A673 (cell line): ENCODE data around the gene CCDC6. TPM values are rescaled to one million over a fixed set of nuclear protein-coding genes. Genes with fewer than 3 reads are reported as not detected.

Source experiments
- BruUV-seq: library from RNA; stranded (reverse); fragments of 400-500 nt; replicated peaks from 2 replicates; lab custom pipeline; 2021; lab: Mats Ljungman, UMichigan
- CTCF ChIA-PET: fragments of 300-600 bp; sonication (Branson Sonifier 250); formaldehyde crosslinking; loops from one replicate; lab custom pipeline; 2022; ENCODE audit warnings: antibody characterized with exemption; lab: Charles Lee
- POLR2A ChIA-PET: fragments of 300-600 bp; sonication (Branson Sonifier 250); formaldehyde crosslinking; loops from one replicate; lab custom pipeline; 2022; ENCODE audit warnings: antibody characterized with exemption; ENCODE audit not compliant: low non-redundant PET; lab: Charles Lee
- DNase-seq: peaks from one replicate; pipeline ENCODE4 v3.0.0-alpha.2; 2015; ENCODE audit warnings: low spot score
- H3K27ac ChIP-seq: fragments of 200-600 bp; sonication (generic); 2 replicates; pipeline ENCODE4 v1.5.1; 2016; ENCODE audit warnings: mixed run types, low read depth, mild to moderate bottlenecking, mixed read lengths, antibody characterized with exemption, low read length; ENCODE audit not compliant: poor library complexity, severe bottlenecking
- H3K27me3 ChIP-seq: fragments of 200-600 bp; sonication (generic); replicated peaks from 2 replicates; pipeline ENCODE4 v1.6.1; 2017; ENCODE audit warnings: mixed run types, low read depth, mild to moderate bottlenecking, mixed read lengths, antibody characterized with exemption, low read length; ENCODE audit not compliant: insufficient read depth, poor library complexity
- H3K36me3 ChIP-seq: fragments of 200-600 bp; sonication (generic); 2 replicates; pipeline ENCODE4 v1.6.1; 2016; ENCODE audit warnings: mixed run types, mild to moderate bottlenecking, mixed read lengths, antibody characterized with exemption, low read length; ENCODE audit not compliant: insufficient read depth, poor library complexity, severe bottlenecking
- H3K4me1 ChIP-seq: fragments of 200-600 bp; sonication (generic); 2 replicates; pipeline ENCODE4 v1.6.1; 2017; ENCODE audit warnings: mixed run types, mild to moderate bottlenecking, mixed read lengths, antibody characterized with exemption, low read length; ENCODE audit not compliant: insufficient read depth, poor library complexity, severe bottlenecking
- H3K4me3 ChIP-seq: fragments of 200-600 bp; sonication (generic); 2 replicates; pipeline ENCODE4 v1.5.1; 2016; ENCODE audit warnings: low read depth, mixed run types, mild to moderate bottlenecking, mixed read lengths, low read length; ENCODE audit not compliant: poor library complexity, severe bottlenecking
- H3K9me3 ChIP-seq: fragments of 200-600 bp; sonication (generic); 2 replicates; pipeline ENCODE4 v1.6.1; 2016; ENCODE audit warnings: mixed run types, low read depth, mild to moderate bottlenecking, mixed read lengths, antibody characterized with exemption, low read length; ENCODE audit not compliant: poor library complexity, severe bottlenecking
- EZH2 ChIP-seq: fragments of 200-600 bp; sonication (generic); IDR thresholded peaks from 2 replicates; pipeline ENCODE4 v1.6.1; 2017; ENCODE audit warnings: borderline replicate concordance, low read depth, mild to moderate bottlenecking, mixed read lengths, antibody characterized with exemption, low read length; ENCODE audit not compliant: poor library complexity, severe bottlenecking
- intact Hi-C: fragments of 100-400 bp; cut with micrococcal nuclease; formaldehyde crosslinking; loops from one replicate; pipeline ENCODE4 v1.10.0; 2022; ENCODE audit not compliant: unreplicated experiment
- total RNA-seq: library from RNA; stranded (reverse); gene quantifications from 2 replicates; pipeline ENCODE4 v1.2.3, GENCODE V29; 2021
- TF ChIP-seq, protein P1 (sequence below): fragments of 300-800, 200-600 bp; sonication (generic); conservative IDR thresholded peaks from 2 replicates; pipeline ENCODE4 v1.5.1; 2017; ENCODE audit warnings: low read depth, mild to moderate bottlenecking, antibody characterized with exemption, low read length, moderate library complexity, mixed read lengths

Gene CCDC6
- total RNA-seq, 1 experiment from 2014 or later = 28.1 TPM

- intact Hi-C loops = loop anchor here (2.0 to 5.0 kb wide), 3 partner anchors 99 to 573 kb away; partner anchors contain the start of gene CCDC6
- Histone ChIP-seq H3K4me3 (no peak overlapping the region), H3K27me3 (no peaks in the 10 kb centered on the region), H3K36me3 (peaks cover 24% of the 10 kb centered on the region), H3K9me3 (no peaks in the 10 kb centered on the region), H3K27ac (no peak overlapping the region), H3K4me1 (peaks cover 27% of the 10 kb centered on the region)
- ChIA-PET POLR2A (no interaction called here), CTCF (interaction anchor here (0.6 to 2.0 kb wide), 3 partner anchors 88 to 182 kb away, joined by 3 to 10 read pairs (median 3); no protein-coding TSS in a partner anchor)
- BruUV-seq = no TSS peak
- TF ChIP-seq EZH2 = no peak
- TF ChIP-seq, protein P1, sequence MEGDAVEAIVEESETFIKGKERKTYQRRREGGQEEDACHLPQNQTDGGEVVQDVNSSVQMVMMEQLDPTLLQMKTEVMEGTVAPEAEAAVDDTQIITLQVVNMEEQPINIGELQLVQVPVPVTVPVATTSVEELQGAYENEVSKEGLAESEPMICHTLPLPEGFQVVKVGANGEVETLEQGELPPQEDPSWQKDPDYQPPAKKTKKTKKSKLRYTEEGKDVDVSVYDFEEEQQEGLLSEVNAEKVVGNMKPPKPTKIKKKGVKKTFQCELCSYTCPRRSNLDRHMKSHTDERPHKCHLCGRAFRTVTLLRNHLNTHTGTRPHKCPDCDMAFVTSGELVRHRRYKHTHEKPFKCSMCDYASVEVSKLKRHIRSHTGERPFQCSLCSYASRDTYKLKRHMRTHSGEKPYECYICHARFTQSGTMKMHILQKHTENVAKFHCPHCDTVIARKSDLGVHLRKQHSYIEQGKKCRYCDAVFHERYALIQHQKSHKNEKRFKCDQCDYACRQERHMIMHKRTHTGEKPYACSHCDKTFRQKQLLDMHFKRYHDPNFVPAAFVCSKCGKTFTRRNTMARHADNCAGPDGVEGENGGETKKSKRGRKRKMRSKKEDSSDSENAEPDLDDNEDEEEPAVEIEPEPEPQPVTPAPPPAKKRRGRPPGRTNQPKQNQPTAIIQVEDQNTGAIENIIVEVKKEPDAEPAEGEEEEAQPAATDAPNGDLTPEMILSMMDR = no peak
- DNase-seq = peak; percentile 82
These were observed 98.4 kb downstream of the CCDC6 start for GRCh38 chr10:59807629-59808620.

DNA sequence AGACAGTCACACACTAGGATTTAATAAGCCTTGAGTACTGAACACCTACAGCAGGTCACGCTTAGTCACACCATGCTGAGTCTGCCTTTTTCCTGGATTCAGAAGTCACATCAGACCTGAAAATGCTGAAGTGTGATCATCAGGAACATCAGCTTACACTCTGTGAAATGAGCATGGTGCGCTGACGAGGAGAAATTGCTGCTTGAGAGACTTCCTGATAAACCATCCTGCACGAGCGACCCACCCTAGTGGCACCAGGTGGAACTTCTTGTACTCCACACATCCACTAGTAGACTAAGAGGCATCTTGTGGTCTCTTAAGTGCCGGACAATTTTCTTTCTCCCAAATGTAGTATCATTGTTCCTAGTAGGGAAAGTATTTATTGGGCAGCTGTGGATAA lies 101.3 kb downstream of the CCDC6 start:
- H3K27ac ChIP-seq = no peak overlapping the region
- TF ChIP-seq EZH2 = no peak
- TF ChIP-seq, protein P1 = peak; percentile 54
- CTCF ChIA-PET = no interaction called here
- no peak overlapping the region for H3K4me3 ChIP-seq
- POLR2A ChIA-PET = no interaction called here
- H3K4me1 ChIP-seq = peaks cover 26% of the 10 kb centered on the region
- H3K9me3 ChIP-seq = no peaks in the 10 kb centered on the region
- peaks cover 18% of the 10 kb centered on the region for H3K36me3 ChIP-seq
- peak; percentile 41 for DNase-seq
- no peaks in the 10 kb centered on the region for H3K27me3 ChIP-seq
- intact Hi-C loops = loop anchor here (5.0 kb wide), 2 partner anchors 102 to 227 kb away; partner anchors contain the start of gene CCDC6
- no TSS peak for BruUV-seq

DNA sequence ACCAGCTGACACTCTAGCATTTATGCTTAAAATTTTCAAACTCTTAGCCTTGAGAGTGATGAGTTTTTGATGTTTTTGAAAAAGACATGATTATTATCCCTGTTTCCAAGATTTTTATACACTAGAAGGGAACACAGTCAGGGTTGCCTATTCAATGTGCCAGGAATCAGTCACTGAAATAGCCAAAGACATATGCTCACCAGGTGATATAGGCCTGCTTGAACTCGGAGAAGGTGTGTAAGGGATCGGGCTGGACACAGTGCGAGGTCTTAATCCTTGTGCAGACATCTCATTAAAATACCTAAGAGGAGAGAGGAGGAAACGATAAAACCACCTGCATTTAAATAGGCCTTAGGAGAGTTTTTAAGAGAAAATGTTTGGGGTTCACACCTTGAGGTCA lies 102.1 kb downstream of the CCDC6 start:
- H3K27me3 ChIP-seq = no peaks in the 10 kb centered on the region
- H3K9me3 ChIP-seq = no peaks in the 10 kb centered on the region
- H3K36me3 ChIP-seq = peaks cover 18% of the 10 kb centered on the region
- intact Hi-C loops = no loop called here
- H3K4me1 ChIP-seq = peaks cover 18% of the 10 kb centered on the region
- H3K4me3 ChIP-seq = no peak overlapping the region
- no peak overlapping the region for H3K27ac ChIP-seq
- no peak for DNase-seq
- no peak for TF ChIP-seq EZH2
- TF ChIP-seq, protein P1 = no peak
- POLR2A ChIA-PET = no interaction called here
- no TSS peak for BruUV-seq
- CTCF ChIA-PET = no interaction called here
